ENCODE results near the gene HSD17B12.
"Not testable (repeated sequence)": the region's sequence is repeated elsewhere in the genome, so short reads cannot be mapped to it uniquely, and the experiment has no call there.

The HSD17B12 gene

GRCh38 chr11:43648888-43649287 lies 31.6 kb upstream of the HSD17B12 start:
- no peak overlapping the region for H2AFZ ChIP-seq (ENCODE audit: low read depth, low read length)
- peaks cover 15% of the 10 kb centered on the region for H3K4me1 ChIP-seq (ENCODE audit: insufficient read depth, low read length)
- H3K27ac ChIP-seq (ENCODE audit: low read length): no peak overlapping the region
- H4K20me1 ChIP-seq (ENCODE audit: insufficient read depth, low read length): no peaks in the 10 kb centered on the region
- no peaks in the 10 kb centered on the region for H3K27me3 ChIP-seq (ENCODE audit: insufficient read depth, low read length, poor library complexity)
- H3K9ac ChIP-seq (ENCODE audit: low read depth, low read length): no peak overlapping the region
- H3K4me3 ChIP-seq (ENCODE audit: low read depth in 1 of 2, low read length in 2 of 2): no peak overlapping the region
- H3K36me3 ChIP-seq (ENCODE audit: insufficient read depth, low read length): no peaks in the 10 kb centered on the region
- TF ChIP-seq, protein P1, sequence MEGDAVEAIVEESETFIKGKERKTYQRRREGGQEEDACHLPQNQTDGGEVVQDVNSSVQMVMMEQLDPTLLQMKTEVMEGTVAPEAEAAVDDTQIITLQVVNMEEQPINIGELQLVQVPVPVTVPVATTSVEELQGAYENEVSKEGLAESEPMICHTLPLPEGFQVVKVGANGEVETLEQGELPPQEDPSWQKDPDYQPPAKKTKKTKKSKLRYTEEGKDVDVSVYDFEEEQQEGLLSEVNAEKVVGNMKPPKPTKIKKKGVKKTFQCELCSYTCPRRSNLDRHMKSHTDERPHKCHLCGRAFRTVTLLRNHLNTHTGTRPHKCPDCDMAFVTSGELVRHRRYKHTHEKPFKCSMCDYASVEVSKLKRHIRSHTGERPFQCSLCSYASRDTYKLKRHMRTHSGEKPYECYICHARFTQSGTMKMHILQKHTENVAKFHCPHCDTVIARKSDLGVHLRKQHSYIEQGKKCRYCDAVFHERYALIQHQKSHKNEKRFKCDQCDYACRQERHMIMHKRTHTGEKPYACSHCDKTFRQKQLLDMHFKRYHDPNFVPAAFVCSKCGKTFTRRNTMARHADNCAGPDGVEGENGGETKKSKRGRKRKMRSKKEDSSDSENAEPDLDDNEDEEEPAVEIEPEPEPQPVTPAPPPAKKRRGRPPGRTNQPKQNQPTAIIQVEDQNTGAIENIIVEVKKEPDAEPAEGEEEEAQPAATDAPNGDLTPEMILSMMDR (IDR thresholded peaks at IDR 0.05; ENCODE audit: borderline replicate concordance, extremely low read depth, low read length, poor library complexity, severe bottlenecking): no peak
- TF ChIP-seq EZH2 (IDR thresholded peaks at IDR 0.05; ENCODE audit: borderline replicate concordance, low read depth, low read length, severe bottlenecking): no peak
- peaks cover 20% of the 10 kb centered on the region for H3K79me2 ChIP-seq (ENCODE audit: insufficient read depth, low read length)
- no peak overlapping the region for H3K4me2 ChIP-seq (ENCODE audit: insufficient read depth, low read length)
- no peak for ATAC-seq (ENCODE audit: insufficient read depth, low read depth)
- H3K9me3 ChIP-seq (ENCODE audit: insufficient read depth, low read length, severe bottlenecking): no peaks in the 10 kb centered on the region
- no peak for DNase-seq

GRCh38 chr11:43649501-43649900 lies 31.0 kb upstream of the HSD17B12 start:
- H3K36me3 ChIP-seq (ENCODE audit: insufficient read depth, low read length): no peaks in the 10 kb centered on the region
- H3K9me3 ChIP-seq (ENCODE audit: insufficient read depth, low read length, severe bottlenecking): no peaks in the 10 kb centered on the region
- TF ChIP-seq, protein P1 (IDR thresholded peaks at IDR 0.05; ENCODE audit: borderline replicate concordance, extremely low read depth, low read length, poor library complexity, severe bottlenecking): peak; percentile 7
- no peak for TF ChIP-seq EZH2 (IDR thresholded peaks at IDR 0.05; ENCODE audit: borderline replicate concordance, low read depth, low read length, severe bottlenecking)
- DNase-seq (no peak), ATAC-seq (ENCODE audit: insufficient read depth, low read depth) (no peak)
- no peak overlapping the region for H3K9ac ChIP-seq (ENCODE audit: low read depth, low read length)
- peaks cover 14% of the 10 kb centered on the region for H3K4me1 ChIP-seq (ENCODE audit: insufficient read depth, low read length)
- no peaks in the 10 kb centered on the region for H4K20me1 ChIP-seq (ENCODE audit: insufficient read depth, low read length)
- no peak overlapping the region for H3K4me3 ChIP-seq (ENCODE audit: low read depth in 1 of 2, low read length in 2 of 2)
- H3K27me3 ChIP-seq (ENCODE audit: insufficient read depth, low read length, poor library complexity): no peaks in the 10 kb centered on the region
- H3K4me2 ChIP-seq (ENCODE audit: insufficient read depth, low read length): no peak overlapping the region
- no peak overlapping the region for H3K27ac ChIP-seq (ENCODE audit: low read length)
- peaks cover 16% of the 10 kb centered on the region for H3K79me2 ChIP-seq (ENCODE audit: insufficient read depth, low read length)
- no peak overlapping the region for H2AFZ ChIP-seq (ENCODE audit: low read depth, low read length)

DNA sequence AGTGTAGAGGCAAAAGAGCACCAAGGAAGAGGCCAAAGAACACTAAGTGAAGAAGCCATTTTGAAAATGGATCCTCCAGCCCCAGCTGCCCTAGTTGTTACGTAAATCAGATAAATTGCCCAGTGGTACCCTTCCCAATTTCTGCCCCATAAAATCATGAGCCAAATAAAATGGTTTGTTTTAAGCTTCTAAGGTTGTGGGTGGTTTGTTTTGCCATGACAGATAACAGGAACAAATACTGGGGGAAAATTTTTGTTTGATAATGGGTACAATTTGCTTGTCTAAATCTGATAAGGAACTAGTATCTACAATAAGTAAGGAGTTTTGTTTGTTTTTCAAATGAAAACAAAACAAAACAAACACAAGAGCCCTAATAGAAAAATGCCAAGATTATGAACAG lies 30.6 kb upstream of the HSD17B12 start:
- Histone ChIP-seq H2AFZ (ENCODE audit: low read depth, low read length) (no peak overlapping the region), H3K4me3 (ENCODE audit: low read depth in 1 of 2, low read length in 2 of 2) (no peak overlapping the region), H3K9me3 (ENCODE audit: insufficient read depth, low read length, severe bottlenecking) (no peaks in the 10 kb centered on the region), H3K36me3 (ENCODE audit: insufficient read depth, low read length) (no peaks in the 10 kb centered on the region), H3K4me2 (ENCODE audit: insufficient read depth, low read length) (no peak overlapping the region), H3K79me2 (ENCODE audit: insufficient read depth, low read length) (peaks cover 11% of the 10 kb centered on the region), H3K4me1 (ENCODE audit: insufficient read depth, low read length) (peaks cover 10% of the 10 kb centered on the region), H4K20me1 (ENCODE audit: insufficient read depth, low read length) (no peaks in the 10 kb centered on the region), H3K27me3 (ENCODE audit: insufficient read depth, low read length, poor library complexity) (no peaks in the 10 kb centered on the region), H3K27ac (ENCODE audit: low read length) (no peak overlapping the region), H3K9ac (ENCODE audit: low read depth, low read length) (no peak overlapping the region)
- no peak for ATAC-seq (ENCODE audit: insufficient read depth, low read depth)
- TF ChIP-seq, protein P1 (IDR thresholded peaks at IDR 0.05; ENCODE audit: borderline replicate concordance, extremely low read depth, low read length, poor library complexity, severe bottlenecking): no peak
- TF ChIP-seq EZH2 (IDR thresholded peaks at IDR 0.05; ENCODE audit: borderline replicate concordance, low read depth, low read length, severe bottlenecking): no peak
- no peak for DNase-seq

DNA sequence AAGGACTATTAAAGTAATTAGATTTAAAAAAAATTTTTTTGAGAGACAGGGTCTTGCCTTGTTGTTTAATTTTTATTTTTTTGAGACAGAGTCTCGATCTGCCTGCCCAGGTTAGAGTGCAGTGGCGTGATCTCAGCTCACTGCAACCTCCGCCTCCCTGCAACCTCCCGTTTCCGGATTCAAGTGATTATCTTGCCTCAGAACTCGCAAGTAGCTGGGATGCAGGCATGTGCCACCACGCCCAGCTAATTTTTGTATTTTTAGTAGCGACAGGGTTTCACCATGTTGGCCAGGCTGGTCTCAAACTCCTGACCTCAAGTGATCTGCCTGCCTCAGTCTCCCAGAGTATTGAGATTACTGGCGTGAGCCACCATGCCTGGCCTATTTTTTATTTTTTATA lies 17.5 kb upstream of the HSD17B12 start:
- H3K9me3 ChIP-seq (ENCODE audit: insufficient read depth, low read length, severe bottlenecking); H3K4me1 ChIP-seq (ENCODE audit: insufficient read depth, low read length); H3K4me2 ChIP-seq (ENCODE audit: insufficient read depth, low read length); H3K4me3 ChIP-seq (ENCODE audit: low read depth in 1 of 2, low read length in 2 of 2); ATAC-seq (ENCODE audit: insufficient read depth, low read depth); H2AFZ ChIP-seq (ENCODE audit: low read depth, low read length); H3K9ac ChIP-seq (ENCODE audit: low read depth, low read length); H3K27me3 ChIP-seq (ENCODE audit: insufficient read depth, low read length, poor library complexity); H3K36me3 ChIP-seq (ENCODE audit: insufficient read depth, low read length); H4K20me1 ChIP-seq (ENCODE audit: insufficient read depth, low read length); H3K27ac ChIP-seq (ENCODE audit: low read length); DNase-seq; H3K79me2 ChIP-seq (ENCODE audit: insufficient read depth, low read length): not testable (repeated sequence)

Data from DND-41 (cell line).